GM12878 (cell line): ENCODE results near the gene SPRYD3. TPM values are rescaled to one million over a fixed set of nuclear protein-coding genes. Genes with fewer than 3 reads are reported as not detected.

Source experiments
- ATAC-seq: fragments of 200-7000 bp; cut with Tn5 transposase; 3 replicates; pipeline ENCODE4 v1.9.1; 2020; ENCODE audit warnings: mild to moderate bottlenecking, moderate library complexity
- BruUV-seq: library from RNA; stranded (reverse); fragments of 400-500 nt; replicated peaks from 2 replicates; lab custom pipeline; 2021; lab: Mats Ljungman, UMichigan
- CTCF ChIA-PET: fragments of 300-600 bp; sonication (Branson Sonifier 250); formaldehyde crosslinking; extraction: SDS; loops from one replicate; lab custom pipeline; 2021; ENCODE audit warnings: inconsistent platforms; lab: Yijun Ruan, JAX
- POLR2A ChIA-PET: fragments of 350-600 bp; formaldehyde crosslinking; extraction: SDS; loops from one replicate; lab custom pipeline; 2021; ENCODE audit warnings: inconsistent platforms; lab: Charles Lee
- RAD21 ChIA-PET: fragments of 300-600 bp; sonication (Branson Sonifier 250); formaldehyde crosslinking; loops from one replicate; lab custom pipeline; 2023; ENCODE audit warnings: antibody characterized with exemption; ENCODE audit not compliant: unreplicated experiment; lab: Charles Lee
- SMC1A ChIA-PET: fragments of 300-600 bp; sonication (Branson Sonifier 250); formaldehyde crosslinking; loops from one replicate; lab custom pipeline; 2023; ENCODE audit not compliant: unreplicated experiment, uncharacterized antibody; lab: Charles Lee
- DNase-seq: peaks from one replicate; pipeline ENCODE4 v3.0.0-alpha.2; 2011; ENCODE audit warnings: low read depth, low spot score
- FAIRE-seq: peaks from 3 replicates; lab custom pipeline; 2011; peaks lifted over from hg19 to GRCh38; lab: Jason Lieb, UNC
- H2AFZ ChIP-seq: 2 replicates; pipeline ENCODE4 v1.6.0; 2011; ENCODE audit warnings: low read depth, low read length, control low read depth; ENCODE audit not compliant: control insufficient read depth
- H3K27ac ChIP-seq: 2 replicates; pipeline ENCODE4 v1.5.1; 2011; ENCODE audit warnings: control low read depth; ENCODE audit not compliant: control insufficient read depth, insufficient read depth
- H3K27me3 ChIP-seq, 2 experiments: replicated peaks in 1 of 2; 2 replicates each; pipeline versions ENCODE4 v1.6.0 to v1.6.1; 2011; ENCODE audit warnings: low read length in 1 of 2; ENCODE audit not compliant: control insufficient read depth in 2 of 2, insufficient read depth in 2 of 2
- H3K36me3 ChIP-seq, 2 experiments: 2 replicates each; pipeline ENCODE4 v1.5.1; 2011; ENCODE audit warnings: low read length in 1 of 2; ENCODE audit not compliant: control insufficient read depth in 2 of 2, insufficient read depth in 2 of 2
- H3K4me1 ChIP-seq: 2 replicates; pipeline ENCODE4 v1.6.1; 2011; ENCODE audit warnings: mild to moderate bottlenecking, low read length, moderate library complexity, mixed read lengths; ENCODE audit not compliant: control insufficient read depth, insufficient read depth
- H3K4me2 ChIP-seq: 2 replicates; pipeline ENCODE4 v1.6.0; 2011; ENCODE audit warnings: control low read depth; ENCODE audit not compliant: control insufficient read depth, insufficient read depth
- H3K4me3 ChIP-seq: fragments of 200-600 bp; sonication (generic); 2 replicates; pipeline ENCODE4 v1.5.1; 2016
- H3K79me2 ChIP-seq: 2 replicates; pipeline ENCODE4 v1.6.0; 2011; ENCODE audit warnings: low read length; ENCODE audit not compliant: control insufficient read depth, insufficient read depth
- H3K9ac ChIP-seq: 2 replicates; pipeline ENCODE4 v1.8.0; 2011; ENCODE audit warnings: low read length, control low read depth, mixed read lengths; ENCODE audit not compliant: control insufficient read depth, insufficient read depth
- H3K9me3 ChIP-seq: replicated peaks from 3 replicates; pipeline ENCODE4 v1.5.1; 2011; ENCODE audit warnings: mild to moderate bottlenecking, low read length; ENCODE audit not compliant: control insufficient read depth, insufficient read depth
- H4K20me1 ChIP-seq: 2 replicates; pipeline ENCODE4 v1.6.0; 2011; ENCODE audit not compliant: control insufficient read depth, insufficient read depth
- BCLAF1 ChIP-seq: fragments of 450-650 bp; IDR thresholded peaks from 2 replicates; pipeline ENCODE4 v1.6.1; 2017; ENCODE audit warnings: antibody characterized with exemption, mild to moderate bottlenecking, moderate library complexity
- CREM ChIP-seq: IDR thresholded peaks from 2 replicates; pipeline ENCODE4 v1.6.1; 2014; ENCODE audit warnings: antibody characterized with exemption, low read depth
- GATAD2B ChIP-seq: fragments of 450-650 bp; conservative IDR thresholded peaks from 2 replicates; pipeline ENCODE4 v1.6.1; 2017; ENCODE audit warnings: low read depth, mild to moderate bottlenecking, moderate library complexity
- KLF5 ChIP-seq: fragments of 450-650 bp; IDR thresholded peaks from 2 replicates; pipeline ENCODE4 v1.6.1; 2014; ENCODE audit warnings: mild to moderate bottlenecking; ENCODE audit not compliant: partially characterized antibody
- LARP7 ChIP-seq: fragments of 450-650 bp; IDR thresholded peaks from 2 replicates; pipeline ENCODE4 v1.6.1; 2017; ENCODE audit warnings: mild to moderate bottlenecking
- MEF2A ChIP-seq: IDR thresholded peaks from 2 replicates; pipeline ENCODE4 v1.6.1; 2011; ENCODE audit warnings: low read depth, mild to moderate bottlenecking, low read length, moderate library complexity; ENCODE audit not compliant: insufficient read depth
- MYC ChIP-seq: IDR thresholded peaks from 2 replicates; pipeline ENCODE4 v1.6.1; 2011; ENCODE audit warnings: mild to moderate bottlenecking, low read length, moderate library complexity, inconsistent platforms; ENCODE audit not compliant: insufficient read depth, insufficient replicate concordance, insufficient read length, severe bottlenecking
- SIN3A ChIP-seq: IDR thresholded peaks from 2 replicates; pipeline ENCODE4 v1.6.1; 2012; ENCODE audit warnings: low read depth, low read length, improper control_type of control experiment
- SMARCA5 ChIP-seq: fragments of 450-650 bp; IDR thresholded peaks from 2 replicates; pipeline ENCODE4 v1.6.1; 2017; ENCODE audit warnings: mild to moderate bottlenecking
- SPI1 ChIP-seq: IDR thresholded peaks from 2 replicates; pipeline ENCODE4 v1.6.1; 2011; ENCODE audit warnings: low read depth, mild to moderate bottlenecking, low read length, moderate library complexity, borderline replicate concordance; ENCODE audit not compliant: insufficient read depth
- TCF12 ChIP-seq: IDR thresholded peaks from 2 replicates; pipeline ENCODE4 v1.6.1; 2011; ENCODE audit warnings: low read depth, mild to moderate bottlenecking, low read length
- WRNIP1 ChIP-seq: IDR thresholded peaks from 2 replicates; pipeline ENCODE4 v1.6.1; 2011; ENCODE audit warnings: low read depth, low read length, improper control_type of control experiment, borderline replicate concordance
- ZBTB40 ChIP-seq: fragments of 450-650 bp; IDR thresholded peaks from 2 replicates; pipeline ENCODE4 v1.6.1; 2016; ENCODE audit warnings: mild to moderate bottlenecking, moderate library complexity, borderline replicate concordance
- whole genome bisulfite sequencing: methylation state at CpG from one replicate; pipeline ENCODE4 v1.1.6; 2016; ENCODE audit warnings: low lambda C conversion rate; ENCODE audit not compliant: insufficient replicate concordance, insufficient coverage; ENCODE audit errors: missing lambda C conversion rate; 5-methylcytosine and 5-hydroxymethylcytosine counted together
- in situ Hi-C: fragments of 300-500 bp; cut with MboI; formaldehyde crosslinking; loops from 9 replicates; pipeline ENCODE4 v1.14.3; 2018; ENCODE audit warnings: mixed read lengths
- intact Hi-C: fragments of 100-400 bp; cut with micrococcal nuclease; formaldehyde crosslinking; loops from one replicate; pipeline ENCODE4 v1.14.2; 2022; ENCODE audit not compliant: unreplicated experiment
- polyA plus RNA-seq, 11 experiments: library from polyadenylated mRNA; depleted of rRNA in 4 of 11; unstranded in 6 of 11; stranded (reverse) in 5 of 11; fragments of >200 nt; fragmentation: Nextera tagmentation in 4 of 11; fragmentation: Illumina TruSeq in 1 of 11; extraction: Ambion mirVana in 4 of 11; extraction: Trizol in 1 of 11; gene quantifications; 1 replicate in 1 of 11; 2 replicates in 10 of 11; pipeline versions ENCODE4 v1.2.1 to v1.2.3, GENCODE V29; 2011 to 2016; ENCODE audit warnings: inconsistent platforms in 2 of 11, missing spikeins in 2 of 11, low read depth in 1 of 11
- total RNA-seq, 4 experiments: library from RNA; depleted of rRNA in 3 of 4; stranded (reverse); fragments of >200 nt in 3 of 4; fragmentation: Illumina TruSeq in 1 of 4; extraction: Trizol in 1 of 4; gene quantifications; 2 replicates each; pipeline versions ENCODE4 v1.2.1 to v1.2.3, GENCODE V29; 2013 to 2021

Gene SPRYD3
- total and polyA plus RNA-seq, 10 of the 15 experiments (the other 5 are each of a cell fraction or from before 2014, with no cell fraction given): 2.3 to 26.4 (median 20.2) TPM

GRCh38 chr12:53069621-53070410 is 9.4 kb downstream of the SPRYD3 start (continued):
- TF ChIP-seq BCLAF1: no peak
- TF ChIP-seq SIN3A: no peak
- no peak for TF ChIP-seq MYC
- TF ChIP-seq SPI1: no peak

- Histone ChIP-seq H3K4me2 (no peak overlapping the region), H3K79me2 (no peaks in the 10 kb centered on the region), H3K27me3 (no peaks in the 10 kb centered on the region), H3K36me3 (peaks cover 7 to 14% of the 10 kb centered on the region in 2 experiments; a peak in 3 of 4 replicates), H3K4me3 (no peak overlapping the region), H4K20me1 (no peaks in the 10 kb centered on the region; the same call in 1 of the 2 replicates), H3K9me3 (no peaks in the 10 kb centered on the region), H3K4me1 (no peaks in the 10 kb centered on the region), H3K27ac (no peak overlapping the region), H3K9ac (no peak overlapping the region), H2AFZ (no peak overlapping the region)
- WGBS: 81% methylated on average over 15 of the region's 15 CpGs
- RAD21 ChIA-PET: interaction anchor here (1.7 to 3.7 kb wide), 2 partner anchors 30 to 34 kb away, joined by 4 to 35 read pairs; partner anchors contain the start of gene SOAT2
- DNase-seq (no peak), ATAC-seq (no peak), FAIRE-seq (no peak)
- POLR2A ChIA-PET: interaction anchor here (1.4 kb wide), 1 partner anchor 10 kb away, joined by 4 read pairs; the partner anchor contains the start of gene SPRYD3
- no TSS peak for BruUV-seq
- SMC1A ChIA-PET: interaction anchor here (7.8 kb wide), 1 partner anchor 32 kb away, joined by 126 read pairs; the partner anchor contains the start of gene SOAT2
- CTCF ChIA-PET: interaction anchor here (0.8 to 12.1 kb wide), 6 partner anchors 10 to 252 kb away, joined by 3 to 355 read pairs (median 30); partner anchors contain the start of genes AAAS, IGFBP6, SOAT2 and SPRYD3
- intact Hi-C loops (loop anchor here (5.0 kb wide), 1 partner anchor 88 kb away; no protein-coding TSS in a partner anchor), in situ Hi-C loops (no loop called here)
- TF ChIP-seq TCF12 (no peak), ZBTB40 (no peak), GATAD2B (no peak), CREM (no peak), LARP7 (no peak), MEF2A (no peak), SMARCA5 (no peak), WRNIP1 (no peak), KLF5 (no peak)
Measured at GRCh38 chr12:53068811-53069585, 10.2 kb downstream of the SPRYD3 start.
